ENCODE measurements around the gene NCK2.

NCK2 gene

DNA sequence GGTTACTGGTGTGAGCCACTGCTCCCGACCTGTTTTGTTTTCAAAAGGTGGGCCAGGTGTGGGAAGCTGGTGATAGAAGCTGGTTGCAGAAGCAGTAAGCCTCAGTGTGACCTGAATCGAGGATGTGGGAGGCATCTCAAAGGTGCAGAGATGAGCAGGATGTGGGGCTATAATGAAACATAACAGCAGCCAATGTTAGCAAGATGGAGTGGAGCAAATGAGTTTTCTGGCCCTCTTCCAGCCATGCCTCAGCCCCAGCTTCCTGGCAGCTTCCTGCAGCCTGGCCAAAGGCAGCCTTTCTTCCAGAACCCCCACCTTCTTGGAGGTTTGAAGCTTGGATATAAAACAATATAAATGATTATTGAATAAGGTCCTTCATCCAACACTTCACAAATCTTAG is 184.8 kb downstream of the NCK2 start:
- ChIA-PET CTCF (interaction anchor here (0.7 kb wide), 1 partner anchor 9 kb away, joined by 4 read pairs; no protein-coding TSS in a partner anchor), POLR2A (ENCODE audit: low non-redundant PET) (no interaction called here)
- TF ChIP-seq, protein P1, sequence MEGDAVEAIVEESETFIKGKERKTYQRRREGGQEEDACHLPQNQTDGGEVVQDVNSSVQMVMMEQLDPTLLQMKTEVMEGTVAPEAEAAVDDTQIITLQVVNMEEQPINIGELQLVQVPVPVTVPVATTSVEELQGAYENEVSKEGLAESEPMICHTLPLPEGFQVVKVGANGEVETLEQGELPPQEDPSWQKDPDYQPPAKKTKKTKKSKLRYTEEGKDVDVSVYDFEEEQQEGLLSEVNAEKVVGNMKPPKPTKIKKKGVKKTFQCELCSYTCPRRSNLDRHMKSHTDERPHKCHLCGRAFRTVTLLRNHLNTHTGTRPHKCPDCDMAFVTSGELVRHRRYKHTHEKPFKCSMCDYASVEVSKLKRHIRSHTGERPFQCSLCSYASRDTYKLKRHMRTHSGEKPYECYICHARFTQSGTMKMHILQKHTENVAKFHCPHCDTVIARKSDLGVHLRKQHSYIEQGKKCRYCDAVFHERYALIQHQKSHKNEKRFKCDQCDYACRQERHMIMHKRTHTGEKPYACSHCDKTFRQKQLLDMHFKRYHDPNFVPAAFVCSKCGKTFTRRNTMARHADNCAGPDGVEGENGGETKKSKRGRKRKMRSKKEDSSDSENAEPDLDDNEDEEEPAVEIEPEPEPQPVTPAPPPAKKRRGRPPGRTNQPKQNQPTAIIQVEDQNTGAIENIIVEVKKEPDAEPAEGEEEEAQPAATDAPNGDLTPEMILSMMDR (conservative IDR thresholded peaks at IDR 0.05; ENCODE audit: low read depth) = no peak
- H3K27ac ChIP-seq = no peak overlapping the region
- no peak for DNase-seq (ENCODE audit: low spot score)

DNA sequence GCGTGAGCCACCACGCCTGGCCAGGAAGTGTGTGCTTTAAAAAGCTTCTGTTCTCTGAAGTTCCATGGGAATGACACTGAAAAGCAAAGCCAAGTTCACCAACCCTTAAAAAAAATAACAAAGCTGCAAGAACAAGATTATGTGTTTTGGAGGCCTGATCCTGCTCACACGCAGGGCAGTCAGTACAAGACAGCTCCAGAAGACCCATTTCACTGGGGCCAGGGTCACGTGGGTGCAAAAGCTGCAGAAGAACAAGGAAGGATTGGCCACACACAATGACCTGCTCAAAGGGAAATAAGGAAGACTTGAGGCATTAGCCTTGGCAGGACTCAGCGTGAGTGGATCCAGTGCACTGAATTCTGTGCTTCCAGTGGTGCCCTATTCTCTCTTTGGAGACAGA is 187.9 kb downstream of the NCK2 start:
- H3K27ac ChIP-seq = no peak overlapping the region
- CTCF ChIA-PET = no interaction called here
- POLR2A ChIA-PET (ENCODE audit: low non-redundant PET) = no interaction called here
- TF ChIP-seq, protein P1 (conservative IDR thresholded peaks at IDR 0.05; ENCODE audit: low read depth) = no peak
- no peak for DNase-seq (ENCODE audit: low spot score)

DNA sequence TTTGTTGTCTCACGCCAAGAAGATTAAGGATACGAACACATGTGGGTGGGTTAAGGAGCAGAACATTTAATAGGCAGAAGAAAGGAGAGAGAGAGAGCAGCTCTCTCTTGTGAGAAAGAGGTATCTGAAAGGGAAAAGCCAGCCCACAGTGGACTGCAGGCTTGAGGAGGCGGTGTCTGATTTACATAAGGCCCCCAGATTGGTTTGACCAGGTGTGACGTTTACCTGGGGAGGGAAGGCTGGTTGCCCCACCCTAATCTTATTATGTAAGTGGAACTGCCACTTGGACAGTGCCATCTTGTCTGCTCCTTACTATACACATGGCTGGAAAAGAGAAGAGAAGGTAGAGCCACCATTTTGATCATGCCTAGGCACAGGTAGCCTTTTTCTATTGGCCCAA is 189.2 kb downstream of the NCK2 start:
- ChIA-PET POLR2A (ENCODE audit: low non-redundant PET) (no interaction called here), CTCF (interaction anchor here (0.7 kb wide), 1 partner anchor 171 kb away, joined by 3 read pairs; no protein-coding TSS in a partner anchor)
- DNase-seq (ENCODE audit: low spot score) = no peak
- TF ChIP-seq, protein P1 (conservative IDR thresholded peaks at IDR 0.05; ENCODE audit: low read depth) = no peak
- H3K27ac ChIP-seq = no peak overlapping the region

DNA sequence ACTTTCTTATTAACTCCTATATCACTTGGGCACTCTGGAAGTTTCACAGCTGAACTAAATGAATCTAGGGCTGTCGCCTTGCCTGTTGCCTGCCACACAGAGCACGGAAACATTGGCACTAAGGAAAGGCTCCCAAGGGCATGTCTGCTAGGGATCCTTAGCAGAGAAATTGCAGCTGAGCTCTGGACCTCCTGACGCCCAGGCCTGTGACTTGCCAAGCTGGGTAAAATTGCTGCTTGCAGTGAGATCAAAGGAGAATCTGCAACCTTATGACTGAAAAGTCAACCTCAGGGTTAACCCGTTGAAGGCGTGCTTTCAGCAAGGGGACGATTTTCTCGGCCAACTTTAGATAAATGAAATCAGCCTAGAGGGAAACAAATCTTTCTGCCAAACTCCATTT is 189.8 kb downstream of the NCK2 start:
- ChIA-PET CTCF (interaction anchor here (1.4 kb wide), 1 partner anchor 15 kb away, joined by 4 read pairs; no protein-coding TSS in a partner anchor), POLR2A (ENCODE audit: low non-redundant PET) (no interaction called here)
- no peak for DNase-seq (ENCODE audit: low spot score)
- H3K27ac ChIP-seq = no peak overlapping the region
- TF ChIP-seq, protein P1 (conservative IDR thresholded peaks at IDR 0.05; ENCODE audit: low read depth) = no peak

DNA sequence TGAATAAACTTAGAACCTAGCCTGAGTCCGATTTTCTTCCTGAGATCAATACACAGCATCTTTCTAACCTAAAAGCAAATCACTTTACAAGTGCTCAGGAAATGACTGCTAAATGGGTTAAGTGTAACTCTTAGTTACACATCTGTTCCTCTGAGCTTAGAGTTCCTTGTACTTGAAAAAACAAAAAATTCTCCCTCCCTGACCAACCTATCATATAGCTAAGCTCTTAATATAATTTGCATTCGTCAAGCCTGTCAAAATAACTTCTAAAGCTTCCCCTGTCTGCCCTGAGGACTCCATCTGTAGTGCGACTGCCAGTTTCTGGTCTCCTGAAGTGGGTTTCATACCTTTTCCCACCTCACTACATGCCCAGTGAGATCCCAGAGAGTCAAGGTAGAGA is 190.4 kb downstream of the NCK2 start:
- H3K27ac ChIP-seq = no peak overlapping the region
- DNase-seq (ENCODE audit: low spot score) = no peak
- ChIA-PET POLR2A (ENCODE audit: low non-redundant PET) (no interaction called here), CTCF (interaction anchor here (0.7 to 1.4 kb wide), 2 partner anchors 15 to 101 kb away, joined by 3 to 4 read pairs; no protein-coding TSS in a partner anchor)
- TF ChIP-seq, protein P1 (conservative IDR thresholded peaks at IDR 0.05; ENCODE audit: low read depth) = no peak

DNA sequence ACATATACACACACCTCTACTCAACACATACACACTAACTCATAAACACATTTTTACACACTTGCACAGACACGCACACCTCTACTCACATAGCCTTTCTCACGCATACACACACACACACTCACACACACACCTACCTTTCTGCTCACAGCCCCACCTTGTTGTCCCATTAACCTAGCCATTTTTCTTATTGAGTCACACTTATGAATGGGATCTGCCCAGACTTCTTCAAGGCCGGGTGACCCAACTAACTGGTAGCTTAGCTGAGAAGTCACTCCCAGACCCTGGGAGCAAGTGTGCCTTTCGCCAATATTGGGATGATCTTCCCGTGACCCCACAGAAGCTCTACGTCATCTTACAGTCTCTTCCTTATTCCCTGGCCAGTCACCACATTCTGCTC is 192.2 kb downstream of the NCK2 start:
- TF ChIP-seq, protein P1 (conservative IDR thresholded peaks at IDR 0.05; ENCODE audit: low read depth) = no peak
- H3K27ac ChIP-seq = no peak overlapping the region
- CTCF ChIA-PET = no interaction called here
- no peak for DNase-seq (ENCODE audit: low spot score)
- POLR2A ChIA-PET (ENCODE audit: low non-redundant PET) = no interaction called here
